HEK293 (cell line): Measurements from ENCODE around the gene FAM234B.

Experiments
- CTCF ChIA-PET: fragments of 350-600 bp; formaldehyde crosslinking; extraction: SDS; loops from one replicate; lab custom pipeline; 2021; ENCODE audit warnings: antibody characterized with exemption; lab: Yijun Ruan, JAX
- POLR2A ChIA-PET: fragments of 300-600 bp; formaldehyde crosslinking; extraction: SDS; loops from one replicate; lab custom pipeline; 2020; ENCODE audit warnings: antibody characterized with exemption, inconsistent platforms; lab: Yijun Ruan, JAX
- H3K27ac ChIP-seq: fragments of 200-500 bp; sonication (Bioruptor generic); 2 replicates; pipeline ENCODE4 v1.5.1; 2014; ENCODE audit warnings: low read depth, low read length, control low read depth, inconsistent platforms; ENCODE audit errors: extremely low read depth
- H3K36me3 ChIP-seq, 2 experiments: fragments of 200-500 bp in 1 of 2; sonication (Bioruptor generic) in 1 of 2; 1 replicate in 1 of 2; 2 replicates in 1 of 2; pipeline ENCODE4 v1.5.1; 2014 to 2017; ENCODE audit warnings: inconsistent platforms in 2 of 2, low read length in 2 of 2; ENCODE audit not compliant: control insufficient read depth in 2 of 2, insufficient read depth in 1 of 2
- H3K4me1 ChIP-seq: fragments of 200-500 bp; sonication (Bioruptor generic); 2 replicates; pipeline ENCODE4 v1.5.1; 2014; ENCODE audit warnings: mild to moderate bottlenecking, low read length, inconsistent platforms; ENCODE audit not compliant: control insufficient read depth, insufficient read depth
- H3K4me3 ChIP-seq: 2 replicates; pipeline ENCODE4 v1.5.1; 2011; ENCODE audit warnings: low read depth, mild to moderate bottlenecking, control low read depth, low read length, moderate library complexity
- H3K9me3 ChIP-seq: fragments of 200-500 bp; sonication (Bioruptor generic); 2 replicates; pipeline ENCODE4 v1.5.1; 2014; ENCODE audit warnings: low read depth, low read length, inconsistent platforms; ENCODE audit not compliant: control insufficient read depth, insufficient read depth
- KLF16 ChIP-seq: fragments of 450-650 bp; formaldehyde crosslinking; IDR thresholded peaks from 2 replicates; pipeline ENCODE4 v1.5.1; 2017; ENCODE audit warnings: missing biosample characterization, missing genetic modification characterization
- OSR2 ChIP-seq: fragments of 450-650 bp; formaldehyde crosslinking; IDR thresholded peaks from 2 replicates; pipeline ENCODE4 v1.5.1; 2016; ENCODE audit warnings: missing biosample characterization, missing genetic modification characterization
- OVOL3 ChIP-seq: fragments of 450-650 bp; formaldehyde crosslinking; IDR thresholded peaks from 2 replicates; pipeline ENCODE4 v1.5.1; 2016; ENCODE audit warnings: missing biosample characterization, missing genetic modification characterization
- SALL2 ChIP-seq: fragments of 450-650 bp; formaldehyde crosslinking; IDR thresholded peaks from 2 replicates; pipeline ENCODE4 v1.5.0; 2017; ENCODE audit warnings: missing biosample characterization, mild to moderate bottlenecking, missing genetic modification characterization, borderline replicate concordance
- SP7 ChIP-seq: fragments of 450-650 bp; formaldehyde crosslinking; IDR thresholded peaks from 2 replicates; pipeline ENCODE4 v1.5.1; 2016; ENCODE audit warnings: missing biosample characterization, missing genetic modification characterization
- TCF7L2 ChIP-seq: IDR thresholded peaks from 2 replicates; pipeline ENCODE4 v1.6.1; 2011; ENCODE audit warnings: low read depth, mild to moderate bottlenecking, inconsistent platforms, low read length, moderate library complexity, borderline replicate concordance
- ZFP3 ChIP-seq: fragments of 450-650 bp; formaldehyde crosslinking; IDR thresholded peaks from 2 replicates; pipeline ENCODE4 v1.5.1; 2016; ENCODE audit warnings: low read depth, missing biosample characterization, missing genetic modification characterization
- ZNF239 ChIP-seq: fragments of 450-650 bp; formaldehyde crosslinking; IDR thresholded peaks from 2 replicates; pipeline ENCODE4 v1.5.1; 2016; ENCODE audit warnings: missing biosample characterization, missing genetic modification characterization
- ZNF324 ChIP-seq: fragments of 450-650 bp; formaldehyde crosslinking; IDR thresholded peaks from 2 replicates; pipeline ENCODE4 v1.5.1; 2016; ENCODE audit warnings: missing biosample characterization, missing genetic modification characterization
- ZNF433 ChIP-seq: fragments of 450-650 bp; formaldehyde crosslinking; IDR thresholded peaks from 2 replicates; pipeline ENCODE4 v1.5.1; 2016; ENCODE audit warnings: missing biosample characterization, missing genetic modification characterization, low read depth
- ZNF623 ChIP-seq: fragments of 450-650 bp; formaldehyde crosslinking; IDR thresholded peaks from 2 replicates; pipeline ENCODE4 v1.5.1; 2016; ENCODE audit warnings: missing biosample characterization, missing genetic modification characterization
- ZNF658 ChIP-seq: fragments of 450-650 bp; formaldehyde crosslinking; IDR thresholded peaks from 2 replicates; pipeline ENCODE4; 2016; ENCODE audit warnings: missing biosample characterization, missing genetic modification characterization
- ZNF768 ChIP-seq: fragments of 450-650 bp; formaldehyde crosslinking; IDR thresholded peaks from 2 replicates; pipeline ENCODE4 v1.5.1; 2018; ENCODE audit warnings: missing biosample characterization, mild to moderate bottlenecking, missing genetic modification characterization
- TF ChIP-seq, protein P1 (sequence below): fragments of 450-650 bp; formaldehyde crosslinking; conservative IDR thresholded peaks from 2 replicates; pipeline ENCODE4 v1.5.1; 2016; ENCODE audit warnings: low read depth, missing biosample characterization, missing genetic modification characterization
- TF ChIP-seq, protein P2 (sequence below): fragments of 450-650 bp; formaldehyde crosslinking; IDR thresholded peaks from 2 replicates; pipeline ENCODE4 v1.5.1; 2016; ENCODE audit warnings: missing biosample characterization, missing genetic modification characterization
- TF ChIP-seq, protein P3 (sequence below): fragments of 450-650 bp; IDR thresholded peaks from 2 replicates; pipeline ENCODE4 v1.5.1; 2018; ENCODE audit warnings: missing biosample characterization, mild to moderate bottlenecking, missing genetic modification characterization

Gene FAM234B

DNA sequence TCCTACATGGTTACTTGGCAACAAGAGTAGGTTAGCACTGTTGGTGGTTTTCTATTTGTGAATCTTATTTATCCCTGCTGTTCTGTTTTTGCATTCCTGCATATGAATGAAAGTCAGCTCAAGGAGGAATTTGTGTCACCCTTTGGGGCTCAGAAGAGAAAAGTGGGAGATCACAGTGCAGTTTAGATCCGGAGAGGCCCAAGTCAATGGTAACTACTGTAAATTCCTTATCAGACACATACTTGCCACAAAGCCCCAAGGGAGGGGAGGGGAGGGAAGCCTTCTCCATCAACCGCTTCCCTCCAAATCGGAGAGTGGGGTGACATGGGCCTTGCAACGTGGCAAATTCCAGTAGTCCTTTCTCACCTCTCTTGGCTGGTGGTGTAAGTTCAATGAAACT, 44.3 kb downstream of the FAM234B start (continued):
- TF ChIP-seq SP7, result no peak

DNA sequence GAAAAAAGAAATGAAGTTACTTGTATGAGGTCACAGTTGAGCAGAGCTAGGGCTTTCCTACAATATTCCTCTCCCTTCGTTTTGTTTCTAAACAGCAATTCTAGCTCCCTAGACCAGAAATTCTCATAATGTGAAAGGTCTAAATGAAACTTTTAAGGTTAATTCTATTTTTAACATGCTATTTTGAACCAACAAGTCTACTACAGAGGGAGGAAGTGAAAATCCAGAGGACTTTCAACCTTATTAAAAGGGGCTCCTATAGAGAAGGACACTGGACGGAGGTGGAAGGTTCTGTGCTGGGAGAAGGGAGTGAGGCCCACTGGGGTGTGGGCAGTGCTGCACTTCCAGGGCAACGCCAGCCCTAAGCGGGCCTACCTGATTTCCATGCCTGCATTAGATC, 45.9 kb downstream of the FAM234B start:
- H3K27ac ChIP-seq, result no peak overlapping the region
- TF ChIP-seq ZNF433 (no peak), TCF7L2 (no peak), ZNF768 (tag by site-specific recombination) (no peak), ZNF239 (no peak), ZNF658 (tag by site-specific recombination) (no peak)
- TF ChIP-seq, protein P1, sequence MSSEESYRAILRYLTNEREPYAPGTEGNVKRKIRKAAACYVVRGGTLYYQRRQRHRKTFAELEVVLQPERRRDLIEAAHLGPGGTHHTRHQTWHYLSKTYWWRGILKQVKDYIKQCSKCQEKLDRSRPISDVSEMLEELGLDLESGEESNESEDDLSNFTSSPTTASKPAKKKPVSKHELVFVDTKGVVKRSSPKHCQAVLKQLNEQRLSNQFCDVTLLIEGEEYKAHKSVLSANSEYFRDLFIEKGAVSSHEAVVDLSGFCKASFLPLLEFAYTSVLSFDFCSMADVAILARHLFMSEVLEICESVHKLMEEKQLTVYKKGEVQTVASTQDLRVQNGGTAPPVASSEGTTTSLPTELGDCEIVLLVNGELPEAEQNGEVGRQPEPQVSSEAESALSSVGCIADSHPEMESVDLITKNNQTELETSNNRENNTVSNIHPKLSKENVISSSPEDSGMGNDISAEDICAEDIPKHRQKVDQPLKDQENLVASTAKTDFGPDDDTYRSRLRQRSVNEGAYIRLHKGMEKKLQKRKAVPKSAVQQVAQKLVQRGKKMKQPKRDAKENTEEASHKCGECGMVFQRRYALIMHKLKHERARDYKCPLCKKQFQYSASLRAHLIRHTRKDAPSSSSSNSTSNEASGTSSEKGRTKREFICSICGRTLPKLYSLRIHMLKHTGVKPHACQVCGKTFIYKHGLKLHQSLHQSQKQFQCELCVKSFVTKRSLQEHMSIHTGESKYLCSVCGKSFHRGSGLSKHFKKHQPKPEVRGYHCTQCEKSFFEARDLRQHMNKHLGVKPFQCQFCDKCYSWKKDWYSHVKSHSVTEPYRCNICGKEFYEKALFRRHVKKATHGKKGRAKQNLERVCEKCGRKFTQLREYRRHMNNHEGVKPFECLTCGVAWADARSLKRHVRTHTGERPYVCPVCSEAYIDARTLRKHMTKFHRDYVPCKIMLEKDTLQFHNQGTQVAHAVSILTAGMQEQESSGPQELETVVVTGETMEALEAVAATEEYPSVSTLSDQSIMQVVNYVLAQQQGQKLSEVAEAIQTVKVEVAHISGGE (tag by site-specific recombination), result no peak
- TF ChIP-seq, all 188 proteins: peak for 0
- POLR2A ChIA-PET, result no interaction called here
- Histone ChIP-seq H3K36me3 (peaks cover 0 to under 1% of the 10 kb centered on the region in 2 experiments; a peak in 1 of 3 replicates), H3K9me3 (no peaks in the 10 kb centered on the region), H3K4me3 (no peak overlapping the region), H3K4me1 (peaks cover 22% of the 10 kb centered on the region)
- CTCF ChIA-PET, result interaction anchor here (0.9 to 1.8 kb wide), 2 partner anchors 122 to 166 kb away, joined by 3 to 11 read pairs; no protein-coding TSS in a partner anchor

DNA sequence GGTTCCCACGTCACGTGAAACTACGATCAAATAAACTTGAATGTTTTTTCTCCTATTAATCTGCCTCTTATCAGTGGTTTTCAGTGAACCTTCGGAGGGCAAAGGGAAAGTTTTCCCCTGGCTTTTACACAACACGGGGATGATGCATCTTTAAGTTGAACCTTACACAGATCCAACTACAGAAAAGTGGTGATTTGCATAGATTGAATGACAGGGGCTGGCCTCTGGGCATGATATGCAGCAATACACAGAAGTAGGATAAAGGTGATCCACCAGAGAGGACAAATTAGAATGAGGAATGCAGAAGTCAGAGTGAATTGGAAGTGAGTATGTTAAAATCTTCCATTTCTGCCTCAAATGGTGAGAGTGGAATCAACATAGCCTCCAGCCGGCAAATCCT, 47.7 kb downstream of the FAM234B start:
- CTCF ChIA-PET, result no interaction called here
- Histone ChIP-seq H3K4me1 (peaks cover 22% of the 10 kb centered on the region), H3K36me3 (no peaks in the 10 kb centered on the region), H3K4me3 (no peak overlapping the region), H3K27ac (no peak overlapping the region), H3K9me3 (no peaks in the 10 kb centered on the region)
- POLR2A ChIA-PET, result no interaction called here
- TF ChIP-seq ZNF324 (tag by site-specific recombination) (no peak), KLF16 (tag by site-specific recombination) (no peak), ZNF433 (no peak), ZNF623 (tag by site-specific recombination) (no peak), SALL2 (tag by site-specific recombination) (no peak), OVOL3 (no peak), OSR2 (tag by site-specific recombination) (no peak), ZFP3 (no peak)
- TF ChIP-seq, protein P2, sequence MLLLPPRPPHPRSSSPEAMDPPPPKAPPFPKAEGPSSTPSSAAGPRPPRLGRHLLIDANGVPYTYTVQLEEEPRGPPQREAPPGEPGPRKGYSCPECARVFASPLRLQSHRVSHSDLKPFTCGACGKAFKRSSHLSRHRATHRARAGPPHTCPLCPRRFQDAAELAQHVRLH (tag by site-specific recombination), result no peak
- TF ChIP-seq, protein P3, sequence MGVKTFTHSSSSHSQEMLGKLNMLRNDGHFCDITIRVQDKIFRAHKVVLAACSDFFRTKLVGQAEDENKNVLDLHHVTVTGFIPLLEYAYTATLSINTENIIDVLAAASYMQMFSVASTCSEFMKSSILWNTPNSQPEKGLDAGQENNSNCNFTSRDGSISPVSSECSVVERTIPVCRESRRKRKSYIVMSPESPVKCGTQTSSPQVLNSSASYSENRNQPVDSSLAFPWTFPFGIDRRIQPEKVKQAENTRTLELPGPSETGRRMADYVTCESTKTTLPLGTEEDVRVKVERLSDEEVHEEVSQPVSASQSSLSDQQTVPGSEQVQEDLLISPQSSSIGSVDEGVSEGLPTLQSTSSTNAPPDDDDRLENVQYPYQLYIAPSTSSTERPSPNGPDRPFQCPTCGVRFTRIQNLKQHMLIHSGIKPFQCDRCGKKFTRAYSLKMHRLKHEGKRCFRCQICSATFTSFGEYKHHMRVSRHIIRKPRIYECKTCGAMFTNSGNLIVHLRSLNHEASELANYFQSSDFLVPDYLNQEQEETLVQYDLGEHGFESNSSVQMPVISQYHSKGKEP, result no peak
